Measurements from ENCODE around the gene TPK1. TPM values are rescaled to one million over a fixed set of nuclear protein-coding genes. Genes with fewer than 3 reads are reported as not detected.

The TPK1 gene
- polyA plus RNA-seq, 2 donors, result 0.63 to 1.8 TPM

DNA sequence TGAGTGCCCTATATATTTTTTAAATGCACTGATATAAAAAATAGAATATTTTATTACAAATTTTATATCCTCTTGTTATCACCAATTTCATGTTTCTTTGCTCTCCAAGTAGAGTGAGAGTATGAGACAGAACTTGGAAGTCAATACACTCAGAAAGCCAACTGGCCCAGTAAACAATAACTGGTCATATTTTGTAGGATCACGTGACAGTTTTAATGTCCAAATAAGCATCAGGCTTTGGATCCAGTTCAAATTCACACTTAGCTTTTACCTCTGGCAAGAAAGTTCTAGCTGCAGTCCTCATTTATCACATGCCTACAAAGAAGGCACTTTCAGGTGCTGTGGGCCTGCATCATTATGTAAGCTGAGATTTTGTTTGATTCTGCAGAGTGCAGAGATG lies 21.6 kb upstream of the TPK1 start:
- H3K36me3 ChIP-seq (ENCODE audit: control insufficient read depth in 2 of 2, insufficient read depth in 2 of 2, low read length in 1 of 2), result no peaks in the 10 kb centered on the region
- no peaks in the 10 kb centered on the region for H3K27me3 ChIP-seq (ENCODE audit: control insufficient read depth in 1 of 2, insufficient read depth in 2 of 2, low read length in 2 of 2)
- WGBS, 2 donors, result 33 to 41% methylated on average over 1 of the region's 1 CpG
- no peaks in the 10 kb centered on the region for H3K9me3 ChIP-seq (ENCODE audit: control insufficient read depth in 2 of 2, insufficient read depth in 1 of 2, low read depth in 1 of 2, low read length in 1 of 2)
- H3K27ac ChIP-seq (ENCODE audit: low read depth in 2 of 2, low read length in 1 of 2), result no peak overlapping the region
- H3K4me1 ChIP-seq (ENCODE audit: control insufficient read depth in 2 of 2, insufficient read depth in 2 of 2, low read length in 1 of 2), result no peaks in the 10 kb centered on the region
- H3K4me3 ChIP-seq (ENCODE audit: low read depth in 1 of 2, low read length in 2 of 2), result no peak overlapping the region

DNA sequence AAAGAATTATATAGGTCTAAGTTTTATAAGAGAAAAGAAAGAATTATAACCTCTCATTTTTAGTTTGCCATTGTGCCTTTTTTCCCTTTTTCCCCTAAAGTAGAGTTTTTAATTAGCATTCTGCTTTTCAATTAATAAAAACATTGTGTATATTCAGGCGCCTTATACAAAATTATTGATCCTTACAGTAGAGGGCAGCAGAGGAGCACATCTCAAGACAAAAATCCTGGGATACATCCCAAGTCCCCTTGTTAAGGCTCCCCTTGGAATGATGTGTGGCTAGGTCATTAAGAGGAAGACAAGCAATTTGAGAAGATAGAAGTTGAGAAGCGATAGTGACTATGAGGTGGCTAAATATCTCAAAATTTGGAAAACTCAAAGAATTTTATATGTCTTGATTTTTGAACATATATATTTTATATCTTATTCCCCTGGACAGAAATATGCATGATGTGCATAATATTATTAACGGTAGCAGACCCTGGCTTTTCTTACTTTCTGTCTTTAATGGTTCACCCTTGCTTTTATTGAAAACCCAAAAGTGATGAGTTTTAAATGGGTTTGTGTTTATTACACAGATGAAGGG lies 19.1 kb upstream of the TPK1 start:
- Histone ChIP-seq H3K9me3 (ENCODE audit: control insufficient read depth in 2 of 2, insufficient read depth in 1 of 2, low read depth in 1 of 2, low read length in 1 of 2) (no peaks in the 10 kb centered on the region), H3K27me3 (ENCODE audit: control insufficient read depth in 1 of 2, insufficient read depth in 2 of 2, low read length in 2 of 2) (no peaks in the 10 kb centered on the region), H3K4me1 (ENCODE audit: control insufficient read depth in 2 of 2, insufficient read depth in 2 of 2, low read length in 1 of 2) (no peaks in the 10 kb centered on the region), H3K36me3 (ENCODE audit: control insufficient read depth in 2 of 2, insufficient read depth in 2 of 2, low read length in 1 of 2) (no peaks in the 10 kb centered on the region), H3K4me3 (ENCODE audit: low read depth in 1 of 2, low read length in 2 of 2) (no peak overlapping the region), H3K27ac (ENCODE audit: low read depth in 2 of 2, low read length in 1 of 2) (no peak overlapping the region)
- WGBS, 2 donors, result 52 to 54% methylated on average over 3 of the region's 3 CpGs

DNA sequence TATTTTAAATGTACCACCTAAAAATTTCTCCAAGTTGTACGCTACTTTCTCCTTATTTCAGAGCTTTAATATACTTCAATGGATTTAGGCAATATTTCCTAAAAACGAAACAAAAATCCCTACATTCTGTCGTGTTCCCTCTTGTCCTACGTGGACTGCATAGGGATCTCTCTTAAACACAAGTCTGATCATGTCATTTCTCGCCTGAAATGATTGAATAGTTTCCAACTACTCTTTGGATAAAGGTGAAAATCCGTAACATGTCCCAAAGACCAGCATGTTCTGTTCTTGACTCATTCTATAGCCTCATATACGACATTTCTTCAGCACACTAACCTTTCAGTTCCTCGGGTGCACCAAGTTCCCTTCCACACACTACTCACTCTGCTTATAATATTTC lies 17.7 kb upstream of the TPK1 start:
- Histone ChIP-seq H3K27ac (ENCODE audit: low read depth in 2 of 2, low read length in 1 of 2) (no peak overlapping the region), H3K4me3 (ENCODE audit: low read depth in 1 of 2, low read length in 2 of 2) (no peak overlapping the region), H3K36me3 (ENCODE audit: control insufficient read depth in 2 of 2, insufficient read depth in 2 of 2, low read length in 1 of 2) (no peaks in the 10 kb centered on the region), H3K9me3 (ENCODE audit: control insufficient read depth in 2 of 2, insufficient read depth in 1 of 2, low read depth in 1 of 2, low read length in 1 of 2) (no peaks in the 10 kb centered on the region), H3K27me3 (ENCODE audit: control insufficient read depth in 1 of 2, insufficient read depth in 2 of 2, low read length in 2 of 2) (no peaks in the 10 kb centered on the region), H3K4me1 (ENCODE audit: control insufficient read depth in 2 of 2, insufficient read depth in 2 of 2, low read length in 1 of 2) (no peaks in the 10 kb centered on the region)
- WGBS, 2 donors, result 47 to 71% methylated on average over 8 of the region's 8 CpGs

DNA sequence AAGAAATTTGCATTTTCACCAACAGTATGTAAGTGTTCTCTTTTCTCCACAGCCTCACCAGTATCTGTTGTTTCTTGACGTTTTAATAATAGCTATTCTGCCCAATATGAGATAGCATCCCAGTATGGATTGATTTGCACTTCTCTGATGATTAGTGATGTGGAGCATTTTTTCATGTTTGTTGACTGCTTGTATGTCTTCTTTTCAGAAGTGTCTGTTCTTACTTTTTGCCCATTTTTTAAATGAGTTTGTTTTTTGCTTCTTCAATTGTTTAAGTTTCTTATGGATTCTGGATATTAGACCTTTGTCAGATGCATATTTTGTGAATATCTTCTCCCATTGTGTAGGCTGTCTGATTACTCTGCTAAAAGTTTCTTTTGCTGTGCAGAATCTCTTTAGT lies 12.2 kb upstream of the TPK1 start:
- Histone ChIP-seq H3K4me1 (ENCODE audit: control insufficient read depth in 2 of 2, insufficient read depth in 2 of 2, low read length in 1 of 2) (no peaks in the 10 kb centered on the region), H3K27ac (ENCODE audit: low read depth in 2 of 2, low read length in 1 of 2) (no peak overlapping the region), H3K36me3 (ENCODE audit: control insufficient read depth in 2 of 2, insufficient read depth in 2 of 2, low read length in 1 of 2) (no peaks in the 10 kb centered on the region), H3K4me3 (ENCODE audit: low read depth in 1 of 2, low read length in 2 of 2) (no peak overlapping the region), H3K9me3 (ENCODE audit: control insufficient read depth in 2 of 2, insufficient read depth in 1 of 2, low read depth in 1 of 2, low read length in 1 of 2) (no peaks in the 10 kb centered on the region), H3K27me3 (ENCODE audit: control insufficient read depth in 1 of 2, insufficient read depth in 2 of 2, low read length in 2 of 2) (no peaks in the 10 kb centered on the region)
- whole genome bisulfite sequencing, 2 donors, result 80 to 84% methylated on average over 1 of the region's 1 CpG

DNA sequence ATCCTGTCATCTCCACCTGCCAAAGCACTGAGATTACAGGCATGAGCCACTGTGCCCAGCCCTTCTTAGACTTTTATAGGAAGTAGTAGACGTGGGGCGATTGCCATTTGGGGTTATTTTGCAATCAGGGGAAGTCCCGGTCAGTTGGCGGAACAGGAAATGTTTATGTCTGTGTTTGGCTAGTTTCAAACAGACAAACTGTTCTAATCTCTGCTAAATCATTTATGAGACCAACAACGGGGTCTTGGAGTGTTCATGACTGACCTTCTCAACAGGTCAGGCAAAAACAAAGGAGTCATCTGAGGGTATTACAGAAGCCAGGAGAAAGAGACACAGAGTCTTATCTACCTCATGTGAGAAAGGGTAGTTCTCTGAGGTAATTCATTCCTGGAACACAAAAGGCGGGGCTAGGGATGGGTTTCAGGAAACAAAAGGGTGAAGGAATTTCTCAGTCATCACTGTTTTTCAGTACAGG lies 6.6 kb upstream of the TPK1 start:
- 23 to 28% methylated on average over 6 of the region's 6 CpGs for WGBS, 2 donors
- H3K27ac ChIP-seq (ENCODE audit: low read depth in 2 of 2, low read length in 1 of 2), result peak overlapping the region in 1 of 2 donors; percentile 7
- H3K4me3 ChIP-seq (ENCODE audit: low read depth in 1 of 2, low read length in 2 of 2), result no peak overlapping the region
- no peaks in the 10 kb centered on the region for H3K9me3 ChIP-seq (ENCODE audit: control insufficient read depth in 2 of 2, insufficient read depth in 1 of 2, low read depth in 1 of 2, low read length in 1 of 2)
- no peaks in the 10 kb centered on the region for H3K27me3 ChIP-seq (ENCODE audit: control insufficient read depth in 1 of 2, insufficient read depth in 2 of 2, low read length in 2 of 2)
- no peaks in the 10 kb centered on the region for H3K36me3 ChIP-seq (ENCODE audit: control insufficient read depth in 2 of 2, insufficient read depth in 2 of 2, low read length in 1 of 2)
- no peaks in the 10 kb centered on the region for H3K4me1 ChIP-seq (ENCODE audit: control insufficient read depth in 2 of 2, insufficient read depth in 2 of 2, low read length in 1 of 2)

DNA sequence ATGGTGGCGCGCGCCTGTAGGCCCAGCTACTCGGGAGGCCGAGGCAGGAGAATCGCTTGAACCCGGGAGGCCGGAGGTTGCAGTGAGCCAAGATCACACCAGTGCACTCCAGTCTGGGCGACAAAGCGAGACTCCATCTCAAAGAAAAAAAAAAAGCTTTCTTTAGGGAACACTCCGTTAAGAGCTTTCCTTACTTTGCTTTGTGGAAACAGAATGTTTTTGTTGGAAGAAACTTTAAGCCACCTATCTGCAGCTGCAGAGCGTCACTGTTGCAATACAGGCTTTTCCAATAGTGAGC lies 641 bp upstream of the TPK1 start:
- no peaks in the 10 kb centered on the region for H3K4me1 ChIP-seq (ENCODE audit: control insufficient read depth in 2 of 2, insufficient read depth in 2 of 2, low read length in 1 of 2)
- no peaks in the 10 kb centered on the region for H3K27me3 ChIP-seq (ENCODE audit: control insufficient read depth in 1 of 2, insufficient read depth in 2 of 2, low read length in 2 of 2)
- H3K36me3 ChIP-seq (ENCODE audit: control insufficient read depth in 2 of 2, insufficient read depth in 2 of 2, low read length in 1 of 2), result no peaks in the 10 kb centered on the region
- peak overlapping the region; percentile 89 to 90 for H3K27ac ChIP-seq (ENCODE audit: low read depth in 2 of 2, low read length in 1 of 2)
- WGBS, 2 donors, result 94 to 97% methylated on average over 12 of the region's 12 CpGs
- peak overlapping the region; percentile 69 to 82 for H3K4me3 ChIP-seq (ENCODE audit: low read depth in 1 of 2, low read length in 2 of 2)
- no peaks in the 10 kb centered on the region for H3K9me3 ChIP-seq (ENCODE audit: control insufficient read depth in 2 of 2, insufficient read depth in 1 of 2, low read depth in 1 of 2, low read length in 1 of 2)

DNA sequence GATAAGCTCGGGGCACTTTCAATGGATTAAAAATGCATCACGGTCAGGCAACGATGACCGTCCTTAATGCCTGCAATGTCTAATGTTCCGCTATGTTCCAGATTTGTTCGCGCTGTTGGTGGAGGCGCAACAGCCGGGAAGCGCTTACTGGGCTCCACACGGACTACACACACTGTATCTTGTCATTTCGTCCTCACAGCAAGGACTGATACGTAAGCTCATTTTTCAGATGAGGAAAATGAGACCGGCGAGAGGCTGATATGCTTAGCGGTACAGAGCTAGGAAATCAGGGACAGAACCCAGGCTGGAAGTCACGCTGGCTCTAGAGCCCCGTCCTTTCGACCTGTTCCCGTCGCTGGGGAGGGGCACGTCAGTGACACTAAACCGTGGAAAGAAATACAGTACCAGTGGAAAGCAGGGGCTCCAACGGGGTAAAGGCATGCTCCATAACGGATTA lies 670 bp downstream of the TPK1 start:
- Histone ChIP-seq H3K4me1 (ENCODE audit: control insufficient read depth in 2 of 2, insufficient read depth in 2 of 2, low read length in 1 of 2) (no peaks in the 10 kb centered on the region), H3K27ac (ENCODE audit: low read depth in 2 of 2, low read length in 1 of 2) (peak overlapping the region; percentile 89 to 90), H3K4me3 (ENCODE audit: low read depth in 1 of 2, low read length in 2 of 2) (peak overlapping the region; percentile 69 to 82), H3K9me3 (ENCODE audit: control insufficient read depth in 2 of 2, insufficient read depth in 1 of 2, low read depth in 1 of 2, low read length in 1 of 2) (no peaks in the 10 kb centered on the region), H3K27me3 (ENCODE audit: control insufficient read depth in 1 of 2, insufficient read depth in 2 of 2, low read length in 2 of 2) (no peaks in the 10 kb centered on the region), H3K36me3 (ENCODE audit: control insufficient read depth in 2 of 2, insufficient read depth in 2 of 2, low read length in 1 of 2) (no peaks in the 10 kb centered on the region)
- 0 to 1% methylated on average over 25 of the region's 25 CpGs for WGBS, 2 donors

DNA sequence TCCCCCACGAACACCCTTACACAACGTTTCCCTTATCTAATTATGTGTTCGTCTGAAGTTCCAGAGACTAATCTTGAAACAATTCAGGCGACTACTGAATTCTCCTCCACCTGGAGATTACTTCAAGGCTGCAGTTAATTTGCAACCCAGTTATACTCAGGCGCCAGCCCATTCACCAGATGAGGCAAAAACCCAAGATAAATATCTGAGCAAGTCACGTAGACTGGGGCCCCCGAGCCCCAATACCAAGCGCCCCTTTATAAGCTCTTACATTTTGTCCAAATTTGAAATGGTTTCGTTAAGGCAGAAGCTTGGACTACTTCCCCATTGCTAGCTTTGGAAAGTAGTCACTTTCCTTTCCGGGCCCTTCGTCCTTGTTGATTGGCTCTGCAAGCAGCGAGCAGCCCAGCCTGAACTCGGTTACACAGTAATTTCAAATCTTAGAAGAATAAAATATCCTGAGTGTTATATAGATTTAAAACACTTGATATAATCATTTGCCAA lies 1.2 kb downstream of the TPK1 start:
- WGBS, 2 donors, result 29 to 30% methylated on average over 13 of the region's 13 CpGs
- H3K27ac ChIP-seq (ENCODE audit: low read depth in 2 of 2, low read length in 1 of 2), result peak overlapping the region; percentile 56 to 90
- no peaks in the 10 kb centered on the region for H3K9me3 ChIP-seq (ENCODE audit: control insufficient read depth in 2 of 2, insufficient read depth in 1 of 2, low read depth in 1 of 2, low read length in 1 of 2)
- no peaks in the 10 kb centered on the region for H3K27me3 ChIP-seq (ENCODE audit: control insufficient read depth in 1 of 2, insufficient read depth in 2 of 2, low read length in 2 of 2)
- H3K36me3 ChIP-seq (ENCODE audit: control insufficient read depth in 2 of 2, insufficient read depth in 2 of 2, low read length in 1 of 2), result no peaks in the 10 kb centered on the region
- no peaks in the 10 kb centered on the region for H3K4me1 ChIP-seq (ENCODE audit: control insufficient read depth in 2 of 2, insufficient read depth in 2 of 2, low read length in 1 of 2)
- peak overlapping the region; percentile 69 to 82 for H3K4me3 ChIP-seq (ENCODE audit: low read depth in 1 of 2, low read length in 2 of 2)

DNA sequence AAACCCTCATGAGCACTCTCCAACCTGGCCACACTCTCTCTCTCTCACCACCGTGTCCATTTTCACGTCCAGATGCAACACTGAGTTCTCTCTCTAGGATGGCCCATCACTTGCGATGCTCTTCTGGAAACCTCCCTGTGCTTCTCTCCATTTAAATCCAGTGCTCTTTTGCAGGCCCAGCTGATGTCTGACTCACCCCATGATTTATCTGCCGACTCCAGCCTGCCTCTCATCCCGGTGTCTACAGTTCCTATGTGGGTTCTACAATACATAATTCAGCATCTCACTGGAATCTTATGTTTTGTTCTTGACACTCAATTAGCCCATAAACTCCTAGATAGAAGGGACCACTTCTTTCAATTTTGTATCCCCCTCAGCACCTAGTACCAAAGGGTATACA lies 5.0 kb downstream of the TPK1 start:
- no peaks in the 10 kb centered on the region for H3K27me3 ChIP-seq (ENCODE audit: control insufficient read depth in 1 of 2, insufficient read depth in 2 of 2, low read length in 2 of 2)
- no peaks in the 10 kb centered on the region for H3K36me3 ChIP-seq (ENCODE audit: control insufficient read depth in 2 of 2, insufficient read depth in 2 of 2, low read length in 1 of 2)
- no peak overlapping the region for H3K4me3 ChIP-seq (ENCODE audit: low read depth in 1 of 2, low read length in 2 of 2)
- H3K4me1 ChIP-seq (ENCODE audit: control insufficient read depth in 2 of 2, insufficient read depth in 2 of 2, low read length in 1 of 2), result no peaks in the 10 kb centered on the region
- H3K27ac ChIP-seq (ENCODE audit: low read depth in 2 of 2, low read length in 1 of 2), result no peak overlapping the region
- 93 to 94% methylated on average over 5 of the region's 5 CpGs for WGBS, 2 donors
- no peaks in the 10 kb centered on the region for H3K9me3 ChIP-seq (ENCODE audit: control insufficient read depth in 2 of 2, insufficient read depth in 1 of 2, low read depth in 1 of 2, low read length in 1 of 2)

DNA sequence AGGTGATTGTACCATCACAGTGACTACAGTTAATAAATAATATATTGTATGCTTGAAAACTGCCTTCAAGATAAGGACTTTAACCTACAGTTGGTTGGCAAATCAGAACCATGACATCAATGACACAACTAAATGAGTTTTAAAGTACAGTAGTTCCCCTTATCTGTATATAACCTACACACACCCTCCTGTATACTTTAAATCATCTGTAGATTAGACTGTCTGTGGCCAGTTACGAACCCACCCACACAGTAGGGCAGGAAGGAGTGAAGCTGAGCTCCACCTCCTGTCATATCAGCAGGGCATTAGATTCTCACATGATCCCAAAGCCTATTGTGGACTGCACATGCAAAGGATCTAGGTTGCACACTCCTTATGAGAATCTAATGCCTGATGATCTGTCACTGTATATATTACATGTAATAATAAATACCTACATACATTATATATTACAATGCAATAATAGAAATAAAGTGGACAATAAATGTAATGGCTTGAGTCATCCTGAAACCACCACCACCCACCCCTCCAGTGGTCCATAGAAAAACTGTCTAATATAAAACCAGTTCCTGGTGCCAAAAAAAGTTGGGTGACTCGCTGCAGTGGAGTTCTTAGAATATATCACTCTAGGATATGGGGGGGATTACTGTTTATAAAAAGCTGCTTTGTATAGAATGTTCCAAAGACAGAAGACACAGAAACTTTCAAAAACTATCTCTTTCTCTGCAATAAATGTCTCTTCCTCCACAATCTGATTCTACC lies 5.6 kb downstream of the TPK1 start:
- no peak overlapping the region for H3K4me3 ChIP-seq (ENCODE audit: low read depth in 1 of 2, low read length in 2 of 2)
- H3K27me3 ChIP-seq (ENCODE audit: control insufficient read depth in 1 of 2, insufficient read depth in 2 of 2, low read length in 2 of 2), result no peaks in the 10 kb centered on the region
- no peaks in the 10 kb centered on the region for H3K9me3 ChIP-seq (ENCODE audit: control insufficient read depth in 2 of 2, insufficient read depth in 1 of 2, low read depth in 1 of 2, low read length in 1 of 2)
- H3K36me3 ChIP-seq (ENCODE audit: control insufficient read depth in 2 of 2, insufficient read depth in 2 of 2, low read length in 1 of 2), result no peaks in the 10 kb centered on the region
- WGBS, 2 donors, result 71 to 87% methylated on average over 2 of the region's 2 CpGs
- H3K4me1 ChIP-seq (ENCODE audit: control insufficient read depth in 2 of 2, insufficient read depth in 2 of 2, low read length in 1 of 2), result no peaks in the 10 kb centered on the region
- H3K27ac ChIP-seq (ENCODE audit: low read depth in 2 of 2, low read length in 1 of 2), result no peak overlapping the region
